RWPE2 (cell line): ENCODE data around the gene E4F1.

ENCODE experiments used
- ATAC-seq: fragments of 200-7000 bp; cut with Tn5 transposase; 3 replicates; pipeline ENCODE4 v1.9.1; 2021; ENCODE audit warnings: low read depth
- DNase-seq: peaks from one replicate; pipeline ENCODE4 v3.0.0-alpha.2; 2020; ENCODE audit warnings: low spot score
- H3K27ac ChIP-seq: fragments of 450-650 bp; 2 replicates; pipeline ENCODE4 v1.5.1; 2017; ENCODE audit warnings: mild to moderate bottlenecking; ENCODE audit not compliant: poor library complexity, severe bottlenecking
- H3K27me3 ChIP-seq: fragments of 250-450 bp; sonication (Bioruptor Pico); 2 replicates; pipeline ENCODE4 v1.5.1; 2021; ENCODE audit warnings: mild to moderate bottlenecking, moderate library complexity; ENCODE audit not compliant: insufficient read depth, poor library complexity, severe bottlenecking
- H3K36me3 ChIP-seq: fragments of 250-450 bp; sonication (Bioruptor Pico); 2 replicates; pipeline ENCODE4 v1.5.1; 2020; ENCODE audit warnings: low read depth, mild to moderate bottlenecking, moderate library complexity
- H3K4me1 ChIP-seq: fragments of 250-450 bp; sonication (Bioruptor Pico); 2 replicates; pipeline ENCODE4 v1.5.1; 2021; ENCODE audit warnings: mild to moderate bottlenecking, moderate library complexity; ENCODE audit not compliant: insufficient read depth, poor library complexity, severe bottlenecking
- H3K4me3 ChIP-seq: fragments of 250-450 bp; sonication (Bioruptor Pico); 2 replicates; pipeline ENCODE4 v1.5.1; 2021; ENCODE audit warnings: mild to moderate bottlenecking, moderate library complexity; ENCODE audit not compliant: severe bottlenecking
- H3K9me3 ChIP-seq: fragments of 250-450 bp; sonication (Bioruptor Pico); 2 replicates; pipeline ENCODE4 v1.5.1; 2021; ENCODE audit warnings: mild to moderate bottlenecking, moderate library complexity; ENCODE audit not compliant: severe bottlenecking
- TF ChIP-seq, protein P1 (sequence below): fragments of 450-650 bp; IDR thresholded peaks from one replicate; pipeline ENCODE4 v1.5.1; 2017; ENCODE audit warnings: mild to moderate bottlenecking, moderate library complexity; ENCODE audit not compliant: poor library complexity, severe bottlenecking

Gene E4F1, protein sequence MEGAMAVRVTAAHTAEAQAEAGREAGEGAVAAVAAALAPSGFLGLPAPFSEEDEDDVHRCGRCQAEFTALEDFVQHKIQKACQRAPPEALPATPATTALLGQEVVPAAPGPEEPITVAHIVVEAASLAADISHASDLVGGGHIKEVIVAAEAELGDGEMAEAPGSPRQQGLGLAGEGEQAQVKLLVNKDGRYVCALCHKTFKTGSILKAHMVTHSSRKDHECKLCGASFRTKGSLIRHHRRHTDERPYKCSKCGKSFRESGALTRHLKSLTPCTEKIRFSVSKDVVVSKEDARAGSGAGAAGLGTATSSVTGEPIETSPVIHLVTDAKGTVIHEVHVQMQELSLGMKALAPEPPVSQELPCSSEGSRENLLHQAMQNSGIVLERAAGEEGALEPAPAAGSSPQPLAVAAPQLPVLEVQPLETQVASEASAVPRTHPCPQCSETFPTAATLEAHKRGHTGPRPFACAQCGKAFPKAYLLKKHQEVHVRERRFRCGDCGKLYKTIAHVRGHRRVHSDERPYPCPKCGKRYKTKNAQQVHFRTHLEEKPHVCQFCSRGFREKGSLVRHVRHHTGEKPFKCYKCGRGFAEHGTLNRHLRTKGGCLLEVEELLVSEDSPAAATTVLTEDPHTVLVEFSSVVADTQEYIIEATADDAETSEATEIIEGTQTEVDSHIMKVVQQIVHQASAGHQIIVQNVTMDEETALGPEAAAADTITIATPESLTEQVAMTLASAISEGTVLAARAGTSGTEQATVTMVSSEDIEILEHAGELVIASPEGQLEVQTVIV

DNA sequence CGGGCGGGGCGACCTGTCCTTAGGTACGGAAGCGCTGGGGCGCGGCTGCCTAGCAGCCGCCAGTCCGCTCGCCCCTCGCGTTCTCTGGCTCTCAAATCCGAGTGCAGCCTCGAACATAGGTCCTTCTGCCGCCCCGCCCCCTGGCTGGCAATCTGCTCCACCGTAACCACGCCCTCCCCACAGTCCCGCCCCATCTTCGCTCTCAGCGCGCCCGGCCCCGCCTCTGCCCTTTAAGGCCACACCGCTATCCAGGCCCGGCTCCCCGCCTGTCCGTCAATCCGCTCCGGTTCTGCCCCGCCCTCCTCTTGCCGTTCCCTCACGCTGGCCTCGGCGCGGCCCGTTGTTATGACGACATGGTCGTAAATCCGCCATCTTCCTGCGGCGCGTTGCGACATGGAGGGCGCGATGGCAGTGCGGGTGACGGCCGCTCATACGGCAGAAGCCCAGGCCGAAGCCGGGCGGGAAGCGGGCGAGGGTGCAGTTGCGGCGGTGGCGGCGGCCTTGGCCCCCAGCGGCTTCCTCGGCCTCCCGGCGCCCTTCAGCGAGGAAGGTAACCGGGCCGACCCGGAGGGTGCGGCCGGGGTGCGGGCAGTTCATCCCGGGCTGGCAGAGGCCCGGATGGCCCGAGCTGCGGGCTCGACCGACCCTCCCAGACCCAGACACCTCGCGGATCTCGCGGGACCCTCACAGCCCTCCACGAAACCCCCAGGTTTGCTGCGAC lies at the start of gene E4F1:
Gene E4F1 (plus strand): TSS at position 371 of the 721 bp plus-strand sequence. CDS start 23 bp downstream, at position 394.
- peak within 1 kb of the TSS; percentile 85 for H3K4me3 ChIP-seq
- H3K9me3 ChIP-seq = no peaks in the 10 kb centered on the region
- H3K36me3 ChIP-seq = peaks cover 2% of the 10 kb centered on the region
- ATAC-seq = peak; percentile 93
- TF ChIP-seq, protein P1, sequence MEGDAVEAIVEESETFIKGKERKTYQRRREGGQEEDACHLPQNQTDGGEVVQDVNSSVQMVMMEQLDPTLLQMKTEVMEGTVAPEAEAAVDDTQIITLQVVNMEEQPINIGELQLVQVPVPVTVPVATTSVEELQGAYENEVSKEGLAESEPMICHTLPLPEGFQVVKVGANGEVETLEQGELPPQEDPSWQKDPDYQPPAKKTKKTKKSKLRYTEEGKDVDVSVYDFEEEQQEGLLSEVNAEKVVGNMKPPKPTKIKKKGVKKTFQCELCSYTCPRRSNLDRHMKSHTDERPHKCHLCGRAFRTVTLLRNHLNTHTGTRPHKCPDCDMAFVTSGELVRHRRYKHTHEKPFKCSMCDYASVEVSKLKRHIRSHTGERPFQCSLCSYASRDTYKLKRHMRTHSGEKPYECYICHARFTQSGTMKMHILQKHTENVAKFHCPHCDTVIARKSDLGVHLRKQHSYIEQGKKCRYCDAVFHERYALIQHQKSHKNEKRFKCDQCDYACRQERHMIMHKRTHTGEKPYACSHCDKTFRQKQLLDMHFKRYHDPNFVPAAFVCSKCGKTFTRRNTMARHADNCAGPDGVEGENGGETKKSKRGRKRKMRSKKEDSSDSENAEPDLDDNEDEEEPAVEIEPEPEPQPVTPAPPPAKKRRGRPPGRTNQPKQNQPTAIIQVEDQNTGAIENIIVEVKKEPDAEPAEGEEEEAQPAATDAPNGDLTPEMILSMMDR = no peak
- peak; percentile 100 for DNase-seq
- no peaks in the 10 kb centered on the region for H3K27me3 ChIP-seq
- no peaks in the 10 kb centered on the region for H3K4me1 ChIP-seq
- peak within 1 kb of the TSS; percentile 68 for H3K27ac ChIP-seq

DNA sequence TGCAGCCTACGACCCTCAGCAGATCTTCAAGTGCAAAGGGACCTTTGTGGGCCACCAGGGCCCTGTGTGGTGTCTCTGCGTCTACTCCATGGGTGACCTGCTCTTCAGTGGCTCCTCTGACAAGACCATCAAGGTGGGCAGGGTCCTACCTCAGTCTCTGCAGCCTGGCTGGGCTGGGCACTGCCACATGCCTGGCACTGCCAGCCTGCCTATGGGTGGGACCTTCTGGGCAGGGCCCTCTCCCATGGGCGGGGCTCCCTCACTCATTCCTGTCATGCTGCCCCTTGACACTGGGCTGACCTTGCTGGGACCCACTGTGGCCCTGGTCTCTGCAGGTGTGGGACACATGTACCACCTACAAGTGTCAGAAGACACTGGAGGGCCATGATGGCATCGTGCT lies 49.5 kb upstream of the E4F1 start:
- H3K27me3 ChIP-seq = no peaks in the 10 kb centered on the region
- H3K36me3 ChIP-seq = peaks cover 56% of the 10 kb centered on the region
- peaks cover 5% of the 10 kb centered on the region for H3K4me1 ChIP-seq
- no peak overlapping the region for H3K27ac ChIP-seq
- DNase-seq = no peak
- TF ChIP-seq, protein P1 = no peak
- no peaks in the 10 kb centered on the region for H3K9me3 ChIP-seq
- no peak overlapping the region for H3K4me3 ChIP-seq
- ATAC-seq = no peak

DNA sequence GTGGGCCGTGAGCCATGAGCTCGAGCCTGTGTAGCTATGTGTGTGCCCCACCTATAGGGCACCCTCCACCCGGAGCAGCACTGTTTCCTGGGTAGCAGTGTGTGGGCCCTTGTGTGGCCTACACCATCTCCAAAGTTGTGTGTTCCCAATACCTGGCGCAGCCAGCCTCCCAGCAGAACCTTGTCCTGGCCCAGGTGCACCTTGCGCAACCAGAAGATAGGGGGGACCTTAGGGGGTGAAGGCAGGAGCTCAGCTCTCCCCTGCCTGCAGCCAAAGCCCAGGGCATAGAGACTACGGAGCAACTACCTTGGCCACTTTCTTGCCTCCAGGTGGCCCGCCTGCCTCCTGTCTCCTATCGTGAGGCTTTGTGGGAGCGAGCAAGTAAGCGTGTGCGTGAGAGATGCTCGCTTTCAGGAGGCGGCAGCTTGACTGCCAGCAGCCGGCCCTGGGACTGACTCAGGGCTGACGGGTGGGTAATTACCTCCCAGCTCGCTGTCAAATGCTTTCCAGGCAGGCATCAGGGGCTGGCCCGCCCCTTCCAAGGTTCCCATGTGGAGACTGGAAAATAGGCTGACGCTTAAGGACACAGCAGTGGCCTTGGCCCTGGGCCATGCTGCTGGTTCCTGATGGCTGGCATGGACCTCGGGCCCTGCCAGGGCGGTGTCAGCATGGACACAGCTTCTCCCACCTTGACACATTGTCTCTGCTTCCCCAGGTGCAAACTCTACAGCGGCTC lies 48.8 kb upstream of the E4F1 start:
- ATAC-seq (no peak), DNase-seq (no peak)
- Histone ChIP-seq H3K27me3 (no peaks in the 10 kb centered on the region), H3K4me1 (peaks cover 5% of the 10 kb centered on the region), H3K9me3 (no peaks in the 10 kb centered on the region), H3K36me3 (peaks cover 51% of the 10 kb centered on the region), H3K27ac (no peak overlapping the region), H3K4me3 (no peak overlapping the region)
- TF ChIP-seq, protein P1 = no peak

DNA sequence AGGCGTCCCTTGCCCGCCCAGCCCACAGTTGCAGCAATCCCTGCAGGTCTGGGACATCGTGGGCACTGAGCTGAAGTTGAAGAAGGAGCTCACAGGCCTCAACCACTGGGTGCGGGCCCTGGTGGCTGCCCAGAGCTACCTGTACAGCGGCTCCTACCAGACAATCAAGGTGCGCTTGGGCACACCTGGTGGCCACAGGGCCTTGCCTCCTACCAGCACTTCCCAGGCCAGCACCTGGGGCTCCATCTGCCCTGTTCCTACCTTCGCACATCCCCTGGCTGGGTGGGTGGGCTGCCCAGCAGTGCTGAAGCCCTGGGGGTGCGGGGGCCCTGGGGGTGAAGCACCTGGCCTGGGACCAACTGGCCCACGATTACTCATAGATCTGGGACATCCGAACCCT lies 47.9 kb upstream of the E4F1 start:
- Histone ChIP-seq H3K4me3 (no peak overlapping the region), H3K27ac (no peak overlapping the region), H3K9me3 (no peaks in the 10 kb centered on the region), H3K36me3 (peaks cover 51% of the 10 kb centered on the region), H3K4me1 (peaks cover 5% of the 10 kb centered on the region), H3K27me3 (no peaks in the 10 kb centered on the region)
- no peak for DNase-seq
- TF ChIP-seq, protein P1 = no peak
- ATAC-seq = no peak
